Bone marrow (tissue), 2 donors: Measurements from ENCODE around the gene PUS7.
"Not testable (repeated sequence)": the region's sequence is repeated elsewhere in the genome, so short reads cannot be mapped to it uniquely, and the experiment has no call there.

Experiments
- DNase-seq, 2 donors: peaks; one replicate each; lab custom pipeline; 2025; lab: John Stamatoyannopoulos, UW

Gene PUS7

DNA sequence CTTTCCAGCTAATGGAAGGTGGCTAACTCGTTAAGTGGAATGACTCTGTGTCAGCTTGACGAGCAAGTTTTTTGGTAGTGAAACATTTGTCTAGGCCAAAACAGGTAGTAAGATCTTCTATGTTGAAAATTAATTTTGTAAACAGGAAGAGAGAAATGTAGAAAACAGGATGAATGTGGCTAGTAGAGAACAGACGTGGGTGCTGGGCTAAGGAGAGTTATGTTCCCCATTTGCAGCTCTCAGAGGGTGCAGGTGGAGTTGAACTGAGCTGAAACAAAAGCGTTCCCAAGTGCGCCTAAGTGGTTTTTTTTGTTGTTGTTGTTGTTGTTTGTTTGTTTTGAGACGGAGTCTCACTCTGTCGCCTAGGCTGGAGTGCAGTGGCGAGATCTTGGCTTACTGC lies 73.9 kb downstream of the PUS7 start:
- no peak for DNase-seq

- DNase-seq = no peak
These were observed 77.6 kb downstream of the PUS7 start for GRCh38 chr7:105444342-105444987.

DNA sequence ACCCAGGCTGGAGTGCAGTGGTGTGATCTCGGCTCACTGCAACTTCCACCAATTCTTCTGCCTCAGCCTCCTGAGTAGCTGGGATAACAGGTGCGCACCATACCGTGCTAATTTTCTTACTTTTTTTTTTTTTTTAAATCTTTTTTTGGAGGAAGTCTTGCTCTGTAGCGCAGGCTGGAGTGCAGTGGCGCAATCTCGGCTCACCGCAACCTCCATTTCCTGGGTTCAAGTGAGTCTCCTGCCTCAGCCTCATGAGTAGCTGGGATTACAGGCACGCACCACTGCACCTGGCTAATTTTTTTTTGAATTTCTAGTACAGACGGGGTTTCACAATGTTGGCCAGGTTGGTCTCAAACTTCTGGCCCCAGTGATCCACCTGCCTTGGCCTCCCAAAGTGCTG lies 79.9 kb downstream of the PUS7 start:
- DNase-seq = not testable (repeated sequence)

GRCh38 chr7:105439174-105439893 lies 82.7 kb downstream of the PUS7 start:
- no peak for DNase-seq

DNA sequence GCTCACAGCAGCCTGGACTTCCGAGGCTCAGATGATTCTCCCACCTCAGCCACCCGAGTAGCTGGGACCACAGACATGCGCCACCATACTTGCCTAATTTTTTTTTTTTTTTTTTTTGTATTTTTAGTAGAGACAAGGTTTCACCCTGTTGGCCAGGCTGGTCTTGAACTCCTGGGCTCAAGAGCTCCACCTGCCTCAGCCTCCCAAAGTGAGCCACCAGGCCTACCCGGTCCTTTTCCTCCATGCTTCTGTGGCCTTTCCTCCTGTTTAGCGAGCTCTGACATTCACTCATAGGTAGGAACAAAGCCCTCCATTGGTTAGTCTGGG lies 83.3 kb downstream of the PUS7 start:
- DNase-seq = no peak

DNA sequence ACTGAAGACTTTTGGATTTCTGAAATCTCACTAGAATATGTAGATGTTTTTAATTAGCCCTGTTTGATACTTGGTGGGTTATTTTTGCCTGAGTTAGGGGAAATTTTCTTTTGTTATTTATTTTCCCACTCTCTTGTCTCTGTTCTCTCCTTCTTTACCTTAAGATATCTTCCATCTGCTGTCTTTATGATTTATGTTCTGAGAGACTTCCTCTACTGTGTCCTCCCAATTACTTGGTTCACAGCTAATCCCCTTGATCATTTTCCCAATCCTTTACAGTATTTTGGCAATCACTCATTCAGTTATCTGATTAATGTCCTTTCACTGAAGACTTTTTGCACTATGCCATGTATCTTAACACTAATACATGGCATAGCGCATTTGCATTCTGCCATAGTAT lies 83.8 kb downstream of the PUS7 start:
- no peak for DNase-seq

DNA sequence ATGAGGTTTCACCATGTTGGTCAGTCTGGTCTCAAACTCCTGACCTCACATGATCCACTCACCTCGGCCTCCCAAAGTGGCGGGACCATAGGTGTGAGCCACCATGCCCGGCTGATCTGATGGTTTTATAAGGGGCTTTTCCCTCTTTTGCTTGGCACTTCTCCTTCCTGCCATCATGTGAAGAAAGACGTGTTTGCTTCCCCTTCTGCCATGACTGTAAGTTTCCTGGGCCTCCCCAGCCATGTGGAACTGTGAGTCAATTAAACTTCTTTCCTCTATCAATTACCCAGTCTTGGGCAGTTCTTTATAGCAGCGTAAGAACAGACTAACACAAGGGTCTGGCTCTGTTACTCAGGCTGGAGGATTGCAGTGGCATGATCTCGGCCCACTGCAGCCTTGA lies 84.7 kb downstream of the PUS7 start:
- not testable (repeated sequence) for DNase-seq

GRCh38 chr7:105429746-105430612 lies 92.1 kb downstream of the PUS7 start:
- DNase-seq = no peak

- DNase-seq = no peak
These were observed 95.4 kb downstream of the PUS7 start for GRCh38 chr7:105426606-105427146.

- no peak for DNase-seq
These were observed 98.1 kb downstream of the PUS7 start for GRCh38 chr7:105423987-105424386.

DNA sequence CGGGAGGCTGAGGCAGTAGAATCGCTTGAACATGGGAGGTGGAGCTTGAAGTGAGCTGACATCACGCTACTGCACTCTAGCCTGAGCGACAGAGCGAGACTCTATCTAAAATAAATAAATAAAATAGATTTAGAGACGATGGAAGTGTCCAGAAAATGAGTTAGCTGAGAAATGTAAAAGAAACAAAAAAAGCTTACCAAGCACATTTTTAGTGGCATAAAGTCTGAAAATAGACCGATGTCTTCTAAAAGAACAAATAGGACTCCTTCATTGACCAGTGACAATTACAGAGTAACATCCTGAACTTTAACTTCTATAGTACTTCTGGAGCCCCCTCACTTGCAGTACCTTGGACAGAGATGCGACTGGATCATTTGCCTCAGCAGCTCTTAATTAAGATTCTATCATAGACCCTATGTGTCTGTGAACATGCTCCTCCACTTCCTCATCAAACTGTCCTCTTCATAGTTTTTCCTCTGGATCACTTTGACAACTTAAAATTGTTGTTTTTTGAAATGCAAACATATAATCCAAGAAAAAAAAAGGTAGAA lies 108.1 kb downstream of the PUS7 start:
- no peak for DNase-seq

DNA sequence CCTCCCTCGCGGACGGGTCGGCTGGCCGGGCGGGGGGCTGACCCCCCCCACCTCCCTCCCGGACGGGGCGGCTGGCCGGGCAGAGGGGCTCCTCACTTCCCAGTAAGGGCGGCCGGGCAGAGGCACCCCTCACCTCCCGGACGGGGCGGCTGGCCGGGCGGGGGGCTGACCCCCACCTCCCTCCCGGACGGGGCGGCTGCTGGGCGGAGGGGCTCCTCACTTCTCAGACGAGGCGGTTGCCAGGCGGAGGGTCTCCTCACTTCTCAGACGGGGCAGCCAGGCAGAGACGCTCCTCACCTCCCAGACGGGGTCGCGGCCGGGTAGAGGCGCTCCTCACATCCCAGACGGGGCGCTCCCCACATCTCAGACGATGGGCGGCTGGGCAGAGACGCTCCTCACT lies 111.3 kb downstream of the PUS7 start:
- DNase-seq = not testable (repeated sequence)

GRCh38 chr7:105409775-105410174 lies 112.3 kb downstream of the PUS7 start:
- not testable (repeated sequence) for DNase-seq

DNA sequence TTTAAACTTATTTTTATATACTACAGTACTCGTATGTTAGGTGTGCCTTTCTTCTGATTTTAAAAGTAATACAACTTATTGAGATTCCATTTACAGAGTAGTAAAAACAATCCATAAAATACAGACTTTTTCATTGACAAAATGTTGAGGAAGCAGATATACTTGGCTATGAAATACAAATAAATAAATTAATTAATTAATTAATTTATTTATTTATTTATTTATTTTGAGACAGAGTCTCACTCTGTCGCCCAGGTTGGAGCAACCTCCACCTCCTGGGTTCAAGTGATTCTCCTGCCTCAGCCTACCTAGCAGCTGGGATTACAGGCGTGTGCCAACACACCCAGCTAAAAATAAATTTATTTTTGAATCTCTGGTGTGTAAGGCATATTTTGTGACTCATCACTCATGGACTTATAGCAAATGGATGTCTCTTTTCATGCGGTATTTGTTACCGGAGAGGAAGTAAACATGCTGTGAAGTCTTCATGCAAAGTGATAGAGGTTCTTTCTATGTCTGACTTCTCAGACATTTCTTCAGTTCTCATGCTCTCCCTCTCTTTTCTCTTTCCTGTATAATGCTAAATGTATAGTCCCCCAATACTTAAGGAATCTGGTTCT lies 113.2 kb downstream of the PUS7 start:
- no peak for DNase-seq
